Testis (tissue), 2 donors: ENCODE data around the gene EPHB1.

Source experiments
- POLR2A ChIP-seq: fragments of 450-650 bp; IDR thresholded peaks from one replicate; pipeline ENCODE4 v1.6.1; 2017; ENCODE audit warnings: antibody characterized with exemption, mild to moderate bottlenecking, moderate library complexity
- TF ChIP-seq, protein P1 (sequence below), 3 experiments: fragments of 450-650 bp in 2 of 3; fragments of 200-600 bp in 1 of 3; sonication (generic) in 1 of 3; IDR thresholded peaks; one replicate each; pipeline ENCODE4 v1.5.1; 2016 to 2019; ENCODE audit warnings: antibody characterized with exemption in 3 of 3, mild to moderate bottlenecking in 2 of 3, moderate library complexity in 1 of 3

DNA sequence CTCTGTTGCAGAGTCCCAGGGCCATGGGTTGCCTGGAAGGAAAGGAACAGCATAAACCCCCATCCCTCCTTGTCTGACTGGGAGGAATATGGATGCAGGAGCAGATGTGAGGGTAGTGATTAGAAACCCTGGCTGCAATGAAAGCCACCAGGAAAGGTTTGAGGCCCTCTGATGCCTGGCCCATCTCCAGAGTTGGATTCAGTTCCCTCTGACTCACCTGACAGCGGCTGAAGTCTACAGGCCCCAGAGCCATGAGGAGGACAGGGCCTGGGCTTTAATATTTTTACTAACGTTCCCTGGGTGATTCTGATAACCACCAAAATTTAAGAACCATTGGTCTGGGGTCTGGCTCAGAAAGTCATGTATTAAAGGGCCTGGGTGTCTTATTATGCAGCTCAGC lies 214.0 kb downstream of the EPHB1 start:
- TF ChIP-seq, protein P1, sequence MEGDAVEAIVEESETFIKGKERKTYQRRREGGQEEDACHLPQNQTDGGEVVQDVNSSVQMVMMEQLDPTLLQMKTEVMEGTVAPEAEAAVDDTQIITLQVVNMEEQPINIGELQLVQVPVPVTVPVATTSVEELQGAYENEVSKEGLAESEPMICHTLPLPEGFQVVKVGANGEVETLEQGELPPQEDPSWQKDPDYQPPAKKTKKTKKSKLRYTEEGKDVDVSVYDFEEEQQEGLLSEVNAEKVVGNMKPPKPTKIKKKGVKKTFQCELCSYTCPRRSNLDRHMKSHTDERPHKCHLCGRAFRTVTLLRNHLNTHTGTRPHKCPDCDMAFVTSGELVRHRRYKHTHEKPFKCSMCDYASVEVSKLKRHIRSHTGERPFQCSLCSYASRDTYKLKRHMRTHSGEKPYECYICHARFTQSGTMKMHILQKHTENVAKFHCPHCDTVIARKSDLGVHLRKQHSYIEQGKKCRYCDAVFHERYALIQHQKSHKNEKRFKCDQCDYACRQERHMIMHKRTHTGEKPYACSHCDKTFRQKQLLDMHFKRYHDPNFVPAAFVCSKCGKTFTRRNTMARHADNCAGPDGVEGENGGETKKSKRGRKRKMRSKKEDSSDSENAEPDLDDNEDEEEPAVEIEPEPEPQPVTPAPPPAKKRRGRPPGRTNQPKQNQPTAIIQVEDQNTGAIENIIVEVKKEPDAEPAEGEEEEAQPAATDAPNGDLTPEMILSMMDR (IDR thresholded peaks at IDR 0.05) = no peak
- no peak for TF ChIP-seq POLR2A
